Fibroblast of skin of right quadriceps (primary cell): ENCODE data around the gene ADGRV1.
"Not testable (repeated sequence)": the region's sequence is repeated elsewhere in the genome, so short reads cannot be mapped to it uniquely, and the experiment has no call there.

Source experiments
- DNase-seq: peaks from one replicate; pipeline ENCODE4 v3.0.0-alpha.2; 2013

The ADGRV1 gene

GRCh38 chr5:90601468-90601867 is 42.9 kb downstream of the ADGRV1 start:
- no peak for DNase-seq

- no peak for DNase-seq
Measured at GRCh38 chr5:90602681-90603080, 44.1 kb downstream of the ADGRV1 start.

- no peak for DNase-seq
Measured at GRCh38 chr5:90606539-90606938, 47.9 kb downstream of the ADGRV1 start.

GRCh38 chr5:90612919-90613318 is 54.3 kb downstream of the ADGRV1 start:
- DNase-seq: no peak

GRCh38 chr5:90613459-90613858 is 54.9 kb downstream of the ADGRV1 start:
- DNase-seq: no peak

- peak; percentile 18 for DNase-seq
Measured at GRCh38 chr5:90613918-90614504, 55.4 kb downstream of the ADGRV1 start.

- no peak for DNase-seq
Measured at GRCh38 chr5:90615355-90615754, 56.8 kb downstream of the ADGRV1 start.

- no peak for DNase-seq
Measured at GRCh38 chr5:90618071-90618470, 59.5 kb downstream of the ADGRV1 start.

- not testable (repeated sequence) for DNase-seq
Measured at GRCh38 chr5:90619762-90620161, 61.2 kb downstream of the ADGRV1 start.

- DNase-seq: no peak
Measured at GRCh38 chr5:90621848-90622247, 63.3 kb downstream of the ADGRV1 start.

GRCh38 chr5:90626493-90626892 is 67.9 kb downstream of the ADGRV1 start:
- no peak for DNase-seq

- DNase-seq: no peak
Measured at GRCh38 chr5:90628492-90628891, 69.9 kb downstream of the ADGRV1 start.

- DNase-seq: no peak
Measured at GRCh38 chr5:90632791-90633190, 74.2 kb downstream of the ADGRV1 start.

GRCh38 chr5:90636948-90637347 is 78.4 kb downstream of the ADGRV1 start:
- no peak for DNase-seq

- no peak for DNase-seq
Measured at GRCh38 chr5:90637731-90638130, 79.1 kb downstream of the ADGRV1 start.

- peak; percentile 17 for DNase-seq
Measured at GRCh38 chr5:90638878-90639277, 80.3 kb downstream of the ADGRV1 start.

- peak; percentile 35 for DNase-seq
Measured at GRCh38 chr5:90640484-90641059, 82.0 kb downstream of the ADGRV1 start.

GRCh38 chr5:90641528-90641927 is 82.9 kb downstream of the ADGRV1 start:
- peak; percentile 9 for DNase-seq

- DNase-seq: no peak
Measured at GRCh38 chr5:90642706-90643229, 84.2 kb downstream of the ADGRV1 start.

GRCh38 chr5:90644132-90644531 is 85.5 kb downstream of the ADGRV1 start:
- DNase-seq: no peak

- DNase-seq: no peak
Measured at GRCh38 chr5:90645024-90645610, 86.5 kb downstream of the ADGRV1 start.

- no peak for DNase-seq
Measured at GRCh38 chr5:90650767-90651166, 92.2 kb downstream of the ADGRV1 start.

- DNase-seq: no peak
Measured at GRCh38 chr5:90654215-90654614, 95.6 kb downstream of the ADGRV1 start.

GRCh38 chr5:90655423-90655822 is 96.8 kb downstream of the ADGRV1 start:
- DNase-seq: no peak

GRCh38 chr5:90657030-90657429 is 98.4 kb downstream of the ADGRV1 start:
- DNase-seq: no peak
